PC-3 (cell line): ENCODE results near the gene ADAT3. TPM values are rescaled to one million over a fixed set of nuclear protein-coding genes. Genes with fewer than 3 reads are reported as not detected.

Experiments used
- ATAC-seq: fragments of 200-7000 bp; cut with Tn5 transposase; 2 replicates; pipeline ENCODE4 v1.9.1; 2020; ENCODE audit warnings: mild to moderate bottlenecking, moderate library complexity
- BruUV-seq: library from RNA; stranded (reverse); fragments of 400-500 nt; replicated peaks from 2 replicates; lab custom pipeline; 2021; lab: Mats Ljungman, UMichigan
- CTCF ChIA-PET: fragments of 300-600 bp; sonication (Branson Sonifier 250); formaldehyde crosslinking; loops from one replicate; lab custom pipeline; 2022; ENCODE audit warnings: antibody characterized with exemption; lab: Charles Lee
- POLR2A ChIA-PET: fragments of 300-600 bp; sonication (Branson Sonifier 250); formaldehyde crosslinking; loops from one replicate; lab custom pipeline; 2022; ENCODE audit warnings: antibody characterized with exemption; ENCODE audit not compliant: unreplicated experiment; lab: Charles Lee
- DNase-seq: peaks from one replicate; pipeline ENCODE4 v3.0.0-alpha.2; 2015
- H2AFZ ChIP-seq: fragments of 300-600 bp; sonication (generic); 2 replicates; pipeline ENCODE4 v1.6.0; 2016; ENCODE audit warnings: antibody characterized with exemption, low read length
- H3F3A ChIP-seq: fragments of 300-600 bp; sonication (generic); one replicate; pipeline ENCODE4 v1.6.0; 2017; ENCODE audit warnings: antibody characterized with exemption, low read length, control low read depth, mild to moderate bottlenecking; ENCODE audit not compliant: unreplicated experiment
- H3K27ac ChIP-seq: fragments of 300-600 bp; sonication (generic); 2 replicates; pipeline ENCODE4 v1.5.1; 2016; ENCODE audit warnings: mild to moderate bottlenecking, low read length
- H3K27me3 ChIP-seq: fragments of 300-600 bp; sonication (generic); 2 replicates; pipeline ENCODE4 v1.6.1; 2016; ENCODE audit warnings: low read length, mixed read lengths
- H3K36me3 ChIP-seq: fragments of 300-600 bp; sonication (generic); 2 replicates; pipeline ENCODE4 v1.6.1; 2016; ENCODE audit warnings: low read depth, mixed run types, low read length, mixed read lengths
- H3K4me1 ChIP-seq: fragments of 300-600 bp; sonication (generic); 2 replicates; pipeline ENCODE4 v1.5.1; 2016; ENCODE audit warnings: low read length; ENCODE audit not compliant: insufficient read depth
- H3K4me2 ChIP-seq: fragments of 300-600 bp; sonication (generic); 2 replicates; pipeline ENCODE4 v1.6.0; 2016; ENCODE audit warnings: low read length
- H3K4me3 ChIP-seq: fragments of 300-600 bp; sonication (generic); 2 replicates; pipeline ENCODE4 v1.5.1; 2016; ENCODE audit warnings: mild to moderate bottlenecking, low read length, mixed read lengths
- H3K79me2 ChIP-seq: fragments of 300-600 bp; sonication (generic); 2 replicates; pipeline ENCODE4 v1.6.1; 2017; ENCODE audit warnings: low read length, mixed read lengths
- H3K9ac ChIP-seq: fragments of 300-600 bp; sonication (generic); 2 replicates; pipeline ENCODE4 v1.6.0; 2016; ENCODE audit warnings: mild to moderate bottlenecking, low read length
- H3K9me2 ChIP-seq: fragments of 300-600 bp; sonication (generic); replicated peaks from 2 replicates; pipeline ENCODE4 v1.6.1; 2016; ENCODE audit warnings: mixed run types, low read length, mixed read lengths
- H3K9me3 ChIP-seq: fragments of 300-600 bp; sonication (generic); 2 replicates; pipeline ENCODE4 v1.6.1; 2016; ENCODE audit warnings: low read length, mixed read lengths
- H4K20me1 ChIP-seq: fragments of 300-600 bp; sonication (generic); 2 replicates; pipeline ENCODE4 v1.6.1; 2016; ENCODE audit warnings: low read length, mixed read lengths
- EZH2 ChIP-seq: fragments of 300-600 bp; sonication (generic); IDR thresholded peaks from one replicate; pipeline ENCODE4 v1.6.1; 2017; ENCODE audit warnings: antibody characterized with exemption, mild to moderate bottlenecking, low read length; ENCODE audit not compliant: unreplicated experiment
- EZH2phosphoT487 ChIP-seq: fragments of 300-600 bp; sonication (generic); IDR thresholded peaks from 2 replicates; pipeline ENCODE4 v1.6.1; 2018; ENCODE audit warnings: mild to moderate bottlenecking, antibody characterized with exemption, low read length, borderline replicate concordance
- intact Hi-C: fragments of 100-400 bp; cut with micrococcal nuclease; formaldehyde crosslinking; loops from 2 replicates; pipeline ENCODE4 v1.9.0; 2023
- total RNA-seq: library from RNA; depleted of rRNA; stranded (reverse); fragments of >200 nt; gene quantifications from 2 replicates; pipeline ENCODE4 v1.2.3, GENCODE V29; 2014
- TF ChIP-seq, protein P1 (sequence below): fragments of 300-600 bp; sonication (generic); conservative IDR thresholded peaks from 2 replicates; pipeline ENCODE4 v1.5.1; 2017; ENCODE audit warnings: antibody characterized with exemption, low read depth, mild to moderate bottlenecking, low read length

The ADAT3 gene
- total RNA-seq, 1 experiment from 2014 or later: 8.4 TPM

DNA sequence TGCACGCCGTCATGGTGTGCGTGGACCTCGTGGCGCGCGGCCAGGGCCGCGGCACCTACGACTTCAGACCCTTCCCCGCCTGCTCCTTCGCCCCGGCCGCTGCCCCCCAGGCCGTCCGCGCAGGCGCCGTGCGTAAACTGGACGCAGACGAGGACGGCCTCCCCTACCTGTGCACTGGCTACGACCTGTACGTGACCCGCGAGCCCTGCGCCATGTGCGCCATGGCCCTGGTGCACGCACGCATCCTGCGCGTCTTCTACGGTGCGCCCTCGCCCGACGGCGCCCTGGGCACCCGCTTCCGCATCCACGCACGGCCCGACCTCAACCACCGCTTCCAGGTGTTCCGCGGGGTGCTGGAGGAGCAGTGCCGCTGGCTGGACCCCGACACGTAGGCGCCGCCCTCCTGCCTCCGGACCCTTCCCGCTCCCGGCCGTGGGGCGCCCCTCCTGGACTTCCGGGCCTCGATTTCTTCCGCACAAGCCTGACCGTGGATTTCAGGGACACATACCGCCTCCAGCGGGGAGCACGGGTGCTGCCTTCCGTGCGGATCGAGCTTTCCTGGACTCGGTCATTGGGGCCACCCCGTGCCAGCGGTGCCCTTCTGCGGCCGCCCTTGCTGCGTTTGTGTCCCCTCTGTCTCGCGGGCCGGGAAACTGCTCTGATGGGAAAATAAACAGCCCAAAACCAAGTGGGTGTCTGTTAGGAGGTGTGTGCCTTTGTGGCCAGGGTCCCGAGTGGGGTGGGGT lies 7.7 kb downstream of the ADAT3 start:
- Histone ChIP-seq H3K4me1 (peaks cover 7% of the 10 kb centered on the region; the same call in 1 of the 2 replicates), H3K9me2 (no peaks in the 10 kb centered on the region), H3K9ac (no peak overlapping the region), H3F3A (no peaks in the 10 kb centered on the region), H3K36me3 (no peaks in the 10 kb centered on the region), H3K27ac (no peak overlapping the region), H4K20me1 (no peaks in the 10 kb centered on the region), H3K79me2 (peaks cover 49% of the 10 kb centered on the region), H3K4me2 (no peak overlapping the region), H3K4me3 (no peak overlapping the region), H3K9me3 (no peaks in the 10 kb centered on the region), H3K27me3 (no peaks in the 10 kb centered on the region), H2AFZ (no peak overlapping the region)
- intact Hi-C loops: no loop called here
- ChIA-PET POLR2A (no interaction called here), CTCF (no interaction called here)
- ATAC-seq (no peak), DNase-seq (no peak)
- no peak for TF ChIP-seq EZH2phosphoT487
- BruUV-seq: no TSS peak

DNA sequence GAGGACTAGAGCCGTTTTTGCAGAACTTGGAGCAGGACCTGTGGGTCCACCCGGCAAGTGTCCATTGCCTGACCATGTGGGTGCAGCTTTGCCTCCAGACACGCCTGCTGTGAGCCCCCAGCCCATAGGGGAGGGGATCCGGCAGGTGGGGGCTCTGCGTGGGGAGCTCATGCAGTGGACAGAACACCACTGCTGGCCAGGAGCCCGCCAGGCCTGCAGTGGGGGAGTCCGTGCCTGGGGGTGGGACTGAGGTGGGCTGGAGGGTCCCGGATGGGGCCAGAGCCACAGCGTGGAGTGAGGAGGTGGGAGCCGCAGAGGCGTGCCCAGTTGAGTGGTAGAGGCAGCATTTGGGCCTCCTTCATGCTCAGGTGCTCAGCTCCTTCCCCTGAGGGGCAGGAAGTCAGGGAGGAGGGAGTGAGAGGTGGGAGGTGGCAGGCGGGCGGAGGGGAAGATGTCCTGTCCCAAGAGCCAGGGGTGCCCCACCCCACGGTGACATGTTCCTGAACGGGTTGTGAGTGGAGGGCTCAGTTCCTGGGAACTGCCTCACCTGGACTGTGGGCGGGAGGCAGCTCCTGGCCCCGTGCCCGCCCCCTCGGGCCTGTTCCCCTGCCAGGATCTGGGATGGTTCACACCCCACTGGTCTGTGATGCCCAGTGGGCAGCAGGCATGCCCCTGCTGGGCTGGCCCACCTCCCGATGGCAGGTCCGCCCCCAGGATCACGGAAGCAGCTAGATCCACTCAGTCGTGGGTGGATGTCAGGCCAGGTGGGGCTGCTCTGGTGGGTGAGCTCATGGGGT lies 8.8 kb downstream of the ADAT3 start:
- Histone ChIP-seq H2AFZ (no peak overlapping the region), H3K9ac (no peak overlapping the region), H3K36me3 (no peaks in the 10 kb centered on the region), H3K27ac (no peak overlapping the region), H3K4me2 (no peak overlapping the region), H4K20me1 (no peaks in the 10 kb centered on the region), H3K27me3 (no peaks in the 10 kb centered on the region), H3K9me3 (no peaks in the 10 kb centered on the region), H3K4me3 (no peak overlapping the region), H3K9me2 (no peaks in the 10 kb centered on the region), H3K79me2 (peaks cover 38% of the 10 kb centered on the region), H3F3A (no peaks in the 10 kb centered on the region), H3K4me1 (no peaks in the 10 kb centered on the region)
- ChIA-PET CTCF (no interaction called here), POLR2A (no interaction called here)
- no peak for TF ChIP-seq EZH2phosphoT487
- TF ChIP-seq EZH2: no peak
- TF ChIP-seq, protein P1, sequence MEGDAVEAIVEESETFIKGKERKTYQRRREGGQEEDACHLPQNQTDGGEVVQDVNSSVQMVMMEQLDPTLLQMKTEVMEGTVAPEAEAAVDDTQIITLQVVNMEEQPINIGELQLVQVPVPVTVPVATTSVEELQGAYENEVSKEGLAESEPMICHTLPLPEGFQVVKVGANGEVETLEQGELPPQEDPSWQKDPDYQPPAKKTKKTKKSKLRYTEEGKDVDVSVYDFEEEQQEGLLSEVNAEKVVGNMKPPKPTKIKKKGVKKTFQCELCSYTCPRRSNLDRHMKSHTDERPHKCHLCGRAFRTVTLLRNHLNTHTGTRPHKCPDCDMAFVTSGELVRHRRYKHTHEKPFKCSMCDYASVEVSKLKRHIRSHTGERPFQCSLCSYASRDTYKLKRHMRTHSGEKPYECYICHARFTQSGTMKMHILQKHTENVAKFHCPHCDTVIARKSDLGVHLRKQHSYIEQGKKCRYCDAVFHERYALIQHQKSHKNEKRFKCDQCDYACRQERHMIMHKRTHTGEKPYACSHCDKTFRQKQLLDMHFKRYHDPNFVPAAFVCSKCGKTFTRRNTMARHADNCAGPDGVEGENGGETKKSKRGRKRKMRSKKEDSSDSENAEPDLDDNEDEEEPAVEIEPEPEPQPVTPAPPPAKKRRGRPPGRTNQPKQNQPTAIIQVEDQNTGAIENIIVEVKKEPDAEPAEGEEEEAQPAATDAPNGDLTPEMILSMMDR: no peak
- intact Hi-C loops: no loop called here
- BruUV-seq: no TSS peak
- ATAC-seq: no peak
- no peak for DNase-seq

DNA sequence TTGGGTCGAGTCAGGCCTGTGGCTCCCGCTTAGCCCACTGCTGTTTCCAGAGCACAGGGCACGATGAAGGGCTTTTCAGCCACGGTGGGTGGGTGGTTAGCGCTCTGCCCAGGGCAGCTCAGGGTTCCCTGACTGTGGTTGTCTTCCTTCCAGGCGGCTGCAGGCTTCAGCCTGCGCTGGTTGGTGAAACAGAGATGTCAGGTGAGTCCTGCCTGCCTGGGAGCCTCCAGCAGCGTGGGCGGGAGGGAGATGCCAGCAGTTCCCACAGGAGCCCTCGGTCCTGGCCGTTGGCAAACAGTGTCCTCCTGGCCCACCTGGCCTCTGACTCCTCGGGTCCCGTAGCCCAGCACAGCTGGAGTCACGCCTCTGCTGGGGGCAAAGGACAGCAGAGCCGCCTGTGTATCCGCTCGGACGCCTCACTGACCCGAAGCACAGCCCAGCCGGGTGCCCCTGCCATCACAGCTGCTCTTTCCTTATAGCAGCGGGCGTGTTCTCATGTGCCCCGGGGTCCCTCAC lies 9.7 kb downstream of the ADAT3 start:
- Histone ChIP-seq H3K36me3 (no peaks in the 10 kb centered on the region), H3K4me1 (no peaks in the 10 kb centered on the region), H3K9ac (no peak overlapping the region), H3K27ac (no peak overlapping the region), H3K4me2 (no peak overlapping the region), H3K4me3 (no peak overlapping the region), H3K9me3 (no peaks in the 10 kb centered on the region), H3K79me2 (peaks cover 29% of the 10 kb centered on the region), H2AFZ (no peak overlapping the region), H4K20me1 (no peaks in the 10 kb centered on the region), H3K9me2 (no peaks in the 10 kb centered on the region), H3K27me3 (no peaks in the 10 kb centered on the region), H3F3A (no peaks in the 10 kb centered on the region)
- intact Hi-C loops: no loop called here
- ChIA-PET CTCF (no interaction called here), POLR2A (no interaction called here)
- TF ChIP-seq EZH2: no peak
- TF ChIP-seq, protein P1: no peak
- TF ChIP-seq EZH2phosphoT487: no peak
- BruUV-seq: no TSS peak
- no peak for ATAC-seq
- no peak for DNase-seq
